GM12878 (cell line): ENCODE results near the gene GLRA1. TPM values are rescaled to one million over a fixed set of nuclear protein-coding genes. Genes with fewer than 3 reads are reported as not detected.

Experiments
- ATAC-seq: fragments of 200-7000 bp; cut with Tn5 transposase; 3 replicates; pipeline ENCODE4 v1.9.1; 2020; ENCODE audit warnings: mild to moderate bottlenecking, moderate library complexity
- BruUV-seq: library from RNA; stranded (reverse); fragments of 400-500 nt; replicated peaks from 2 replicates; lab custom pipeline; 2021; lab: Mats Ljungman, UMichigan
- CTCF ChIA-PET: fragments of 300-600 bp; sonication (Branson Sonifier 250); formaldehyde crosslinking; extraction: SDS; loops from one replicate; lab custom pipeline; 2021; ENCODE audit warnings: inconsistent platforms; lab: Yijun Ruan, JAX
- POLR2A ChIA-PET: fragments of 350-600 bp; formaldehyde crosslinking; extraction: SDS; loops from one replicate; lab custom pipeline; 2021; ENCODE audit warnings: inconsistent platforms; lab: Charles Lee
- RAD21 ChIA-PET: fragments of 300-600 bp; sonication (Branson Sonifier 250); formaldehyde crosslinking; loops from one replicate; lab custom pipeline; 2023; ENCODE audit warnings: antibody characterized with exemption; ENCODE audit not compliant: unreplicated experiment; lab: Charles Lee
- SMC1A ChIA-PET: fragments of 300-600 bp; sonication (Branson Sonifier 250); formaldehyde crosslinking; loops from one replicate; lab custom pipeline; 2023; ENCODE audit not compliant: unreplicated experiment, uncharacterized antibody; lab: Charles Lee
- DNase-seq: peaks from one replicate; pipeline ENCODE4 v3.0.0-alpha.2; 2011; ENCODE audit warnings: low read depth, low spot score
- FAIRE-seq: peaks from 3 replicates; lab custom pipeline; 2011; peaks lifted over from hg19 to GRCh38; lab: Jason Lieb, UNC
- H2AFZ ChIP-seq: 2 replicates; pipeline ENCODE4 v1.6.0; 2011; ENCODE audit warnings: low read depth, low read length, control low read depth; ENCODE audit not compliant: control insufficient read depth
- H3K27ac ChIP-seq: 2 replicates; pipeline ENCODE4 v1.5.1; 2011; ENCODE audit warnings: control low read depth; ENCODE audit not compliant: control insufficient read depth, insufficient read depth
- H3K27me3 ChIP-seq, 2 experiments: replicated peaks in 1 of 2; 2 replicates each; pipeline versions ENCODE4 v1.6.0 to v1.6.1; 2011; ENCODE audit warnings: low read length in 1 of 2; ENCODE audit not compliant: control insufficient read depth in 2 of 2, insufficient read depth in 2 of 2
- H3K36me3 ChIP-seq, 2 experiments: 2 replicates each; pipeline ENCODE4 v1.5.1; 2011; ENCODE audit warnings: low read length in 1 of 2; ENCODE audit not compliant: control insufficient read depth in 2 of 2, insufficient read depth in 2 of 2
- H3K4me1 ChIP-seq: 2 replicates; pipeline ENCODE4 v1.6.1; 2011; ENCODE audit warnings: mild to moderate bottlenecking, low read length, moderate library complexity, mixed read lengths; ENCODE audit not compliant: control insufficient read depth, insufficient read depth
- H3K4me2 ChIP-seq: 2 replicates; pipeline ENCODE4 v1.6.0; 2011; ENCODE audit warnings: control low read depth; ENCODE audit not compliant: control insufficient read depth, insufficient read depth
- H3K4me3 ChIP-seq: fragments of 200-600 bp; sonication (generic); 2 replicates; pipeline ENCODE4 v1.5.1; 2016
- H3K79me2 ChIP-seq: 2 replicates; pipeline ENCODE4 v1.6.0; 2011; ENCODE audit warnings: low read length; ENCODE audit not compliant: control insufficient read depth, insufficient read depth
- H3K9ac ChIP-seq: 2 replicates; pipeline ENCODE4 v1.8.0; 2011; ENCODE audit warnings: low read length, control low read depth, mixed read lengths; ENCODE audit not compliant: control insufficient read depth, insufficient read depth
- H3K9me3 ChIP-seq: replicated peaks from 3 replicates; pipeline ENCODE4 v1.5.1; 2011; ENCODE audit warnings: mild to moderate bottlenecking, low read length; ENCODE audit not compliant: control insufficient read depth, insufficient read depth
- H4K20me1 ChIP-seq: 2 replicates; pipeline ENCODE4 v1.6.0; 2011; ENCODE audit not compliant: control insufficient read depth, insufficient read depth
- ATF2 ChIP-seq: IDR thresholded peaks from 2 replicates; pipeline ENCODE4 v1.6.1; 2012; ENCODE audit warnings: low read length, inconsistent platforms
- EP300 ChIP-seq, 2 experiments: fragments of 150-350 bp in 1 of 2; IDR thresholded peaks; 2 replicates each; pipeline ENCODE4 v1.6.1; 2011 to 2012; ENCODE audit warnings: low read depth in 2 of 2, low read length in 2 of 2, borderline replicate concordance in 1 of 2, improper control_type of control experiment in 1 of 2, inconsistent platforms in 1 of 2; ENCODE audit not compliant: control insufficient read depth in 1 of 2
- HDAC2 ChIP-seq: fragments of 200-600 bp; sonication (generic); IDR thresholded peaks from 2 replicates; pipeline ENCODE4 v1.6.1; 2017
- NRF1 ChIP-seq: conservative IDR thresholded peaks from 2 replicates; pipeline ENCODE4 v1.6.1; 2011; ENCODE audit warnings: mild to moderate bottlenecking, low read depth, low read length, improper control_type of control experiment
- REST ChIP-seq: IDR thresholded peaks from 2 replicates; pipeline ENCODE4 v1.6.1; 2012; ENCODE audit warnings: mild to moderate bottlenecking, low read depth, low read length
- RUNX3 ChIP-seq: IDR thresholded peaks from 2 replicates; pipeline ENCODE4 v1.6.1; 2012; ENCODE audit warnings: low read length, inconsistent platforms
- SUZ12 ChIP-seq: fragments of 200-600 bp; sonication (generic); IDR thresholded peaks from one replicate; pipeline ENCODE4 v1.6.1; 2018; ENCODE audit warnings: antibody characterized with exemption, mild to moderate bottlenecking; ENCODE audit not compliant: unreplicated experiment
- USF1 ChIP-seq: IDR thresholded peaks from 2 replicates; pipeline ENCODE4 v1.6.1; 2011; ENCODE audit warnings: borderline replicate concordance, low read depth, mild to moderate bottlenecking, moderate library complexity, mixed read lengths, low read length; ENCODE audit not compliant: insufficient read depth; ENCODE audit errors: extremely low read length
- ZBED1 ChIP-seq: IDR thresholded peaks from 2 replicates; pipeline ENCODE4 v1.6.1; 2016; ENCODE audit warnings: borderline replicate concordance
- ZNF217 ChIP-seq: fragments of 450-650 bp; IDR thresholded peaks from 2 replicates; pipeline ENCODE4 v1.6.1; 2017; ENCODE audit warnings: antibody characterized with exemption, mild to moderate bottlenecking
- whole genome bisulfite sequencing: methylation state at CpG from one replicate; pipeline ENCODE4 v1.1.6; 2016; ENCODE audit warnings: low lambda C conversion rate; ENCODE audit not compliant: insufficient replicate concordance, insufficient coverage; ENCODE audit errors: missing lambda C conversion rate; 5-methylcytosine and 5-hydroxymethylcytosine counted together
- in situ Hi-C: fragments of 300-500 bp; cut with MboI; formaldehyde crosslinking; loops from 9 replicates; pipeline ENCODE4 v1.14.3; 2018; ENCODE audit warnings: mixed read lengths
- intact Hi-C: fragments of 100-400 bp; cut with micrococcal nuclease; formaldehyde crosslinking; loops from one replicate; pipeline ENCODE4 v1.14.2; 2022; ENCODE audit not compliant: unreplicated experiment
- polyA plus RNA-seq, 11 experiments: library from polyadenylated mRNA; depleted of rRNA in 4 of 11; unstranded in 6 of 11; stranded (reverse) in 5 of 11; fragments of >200 nt; fragmentation: Nextera tagmentation in 4 of 11; fragmentation: Illumina TruSeq in 1 of 11; extraction: Ambion mirVana in 4 of 11; extraction: Trizol in 1 of 11; gene quantifications; 1 replicate in 1 of 11; 2 replicates in 10 of 11; pipeline versions ENCODE4 v1.2.1 to v1.2.3, GENCODE V29; 2011 to 2016; ENCODE audit warnings: inconsistent platforms in 2 of 11, missing spikeins in 2 of 11, low read depth in 1 of 11
- total RNA-seq, 4 experiments: library from RNA; depleted of rRNA in 3 of 4; stranded (reverse); fragments of >200 nt in 3 of 4; fragmentation: Illumina TruSeq in 1 of 4; extraction: Trizol in 1 of 4; gene quantifications; 2 replicates each; pipeline versions ENCODE4 v1.2.1 to v1.2.3, GENCODE V29; 2013 to 2021

Gene GLRA1
- total and polyA plus RNA-seq, 10 of the 15 experiments (the other 5 are each of a cell fraction or from before 2014, with no cell fraction given): not detected

GRCh38 chr5:151896031-151896691 lies 28.5 kb downstream of the GLRA1 start (continued):
- TF ChIP-seq EP300 (IDR thresholded peaks at IDR 0.05; ENCODE audit: borderline replicate concordance in 1 of 2, control insufficient read depth in 1 of 2, low read depth in 2 of 2, low read length in 2 of 2): no peak
- TF ChIP-seq ZBED1: no peak
- no peak for TF ChIP-seq NRF1
- TF ChIP-seq HDAC2: no peak

- no peak overlapping the region for H3K4me2 ChIP-seq
- ChIA-PET SMC1A (interaction anchor here (1.0 to 2.0 kb wide), 4 partner anchors 9 to 70 kb away, joined by 3 to 7 read pairs (median 4); no protein-coding TSS in a partner anchor), CTCF (interaction anchor here (1.4 to 3.5 kb wide), 2 partner anchors 8 to 71 kb away, joined by 5 to 15 read pairs; no protein-coding TSS in a partner anchor), POLR2A (no interaction called here), RAD21 (no interaction called here)
- H3K4me1 ChIP-seq: no peaks in the 10 kb centered on the region
- H3K4me3 ChIP-seq: no peak overlapping the region
- DNase-seq (no peak), FAIRE-seq (no peak), ATAC-seq (peak; percentile 42)
- H3K9ac ChIP-seq: no peak overlapping the region
- no peaks in the 10 kb centered on the region for H3K79me2 ChIP-seq
- no peaks in the 10 kb centered on the region for H3K27me3 ChIP-seq
- H4K20me1 ChIP-seq: no peaks in the 10 kb centered on the region
- H3K9me3 ChIP-seq: no peaks in the 10 kb centered on the region
- no peak overlapping the region for H3K27ac ChIP-seq
- intact Hi-C loops (no loop called here), in situ Hi-C loops (no loop called here)
- no peaks in the 10 kb centered on the region for H3K36me3 ChIP-seq
- H2AFZ ChIP-seq: no peak overlapping the region
- TF ChIP-seq ATF2: no peak
- peak; percentile 14; the same call in 1 of the 2 replicates for TF ChIP-seq RUNX3
- no peak for TF ChIP-seq USF1
- TF ChIP-seq REST: peak; percentile 65
- TF ChIP-seq SUZ12: no peak
- no peak for TF ChIP-seq ZNF217
- BruUV-seq: no TSS peak
- 41% methylated on average over 5 of the region's 5 CpGs for WGBS
Observed at GRCh38 chr5:151895660-151896030, 29.0 kb downstream of the GLRA1 start.
